GM23338 (cell line): ENCODE measurements around the gene NAA80. TPM values are rescaled to one million over a fixed set of nuclear protein-coding genes. Genes with fewer than 3 reads are reported as not detected.

Experiments used
- ATAC-seq: fragments of 200-7000 bp; cut with Tn5 transposase; 3 replicates; pipeline ENCODE4 v1.9.1; 2020
- DNase-seq: peaks from one replicate; pipeline ENCODE4 v3.0.0-alpha.2; 2015; ENCODE audit warnings: low spot score
- H2AFZ ChIP-seq: fragments of 200-600 bp; sonication (generic); 2 replicates; pipeline ENCODE4 v1.8.0; 2016; ENCODE audit warnings: antibody characterized with exemption, mild to moderate bottlenecking, moderate library complexity
- H3F3A ChIP-seq: fragments of 200-600 bp; sonication (generic); replicated peaks from 2 replicates; pipeline ENCODE4 v1.8.0; 2017; ENCODE audit warnings: antibody characterized with exemption, mixed run types, low read depth
- H3K27ac ChIP-seq: fragments of 200-600 bp; sonication (generic); 2 replicates; pipeline ENCODE4 v1.6.1; 2016; ENCODE audit warnings: low read depth
- H3K27me3 ChIP-seq: fragments of 200-600 bp; sonication (generic); 2 replicates; pipeline ENCODE4 v1.8.0; 2016; ENCODE audit warnings: mild to moderate bottlenecking, mixed run types, moderate library complexity; ENCODE audit not compliant: insufficient read depth
- H3K36me3 ChIP-seq: fragments of 200-600 bp; sonication (generic); 2 replicates; pipeline ENCODE4 v1.8.0; 2016; ENCODE audit warnings: mild to moderate bottlenecking; ENCODE audit not compliant: insufficient read depth
- H3K4me1 ChIP-seq: fragments of 200-600 bp; sonication (generic); 2 replicates; pipeline ENCODE4 v1.8.0; 2016; ENCODE audit warnings: mild to moderate bottlenecking, moderate library complexity; ENCODE audit not compliant: insufficient read depth
- H3K4me2 ChIP-seq: fragments of 200-600 bp; sonication (generic); 2 replicates; pipeline ENCODE4 v1.7.1; 2017; ENCODE audit warnings: mixed run types
- H3K4me3 ChIP-seq: fragments of 200-600 bp; sonication (generic); 2 replicates; pipeline ENCODE4 v1.6.1; 2016; ENCODE audit warnings: mixed run types
- H3K79me2 ChIP-seq: fragments of 200-600 bp; sonication (generic); replicated peaks from 2 replicates; pipeline ENCODE4 v1.8.0; 2017; ENCODE audit warnings: mild to moderate bottlenecking; ENCODE audit not compliant: insufficient read depth
- H3K9me2 ChIP-seq: fragments of 200-600 bp; sonication (generic); 2 replicates; pipeline ENCODE4 v1.8.0; 2017; ENCODE audit not compliant: insufficient read depth
- H4K20me1 ChIP-seq: fragments of 200-600 bp; sonication (generic); replicated peaks from 2 replicates; pipeline ENCODE4 v1.8.0; 2017; ENCODE audit warnings: mild to moderate bottlenecking; ENCODE audit not compliant: insufficient read depth
- H3K27ac Mint-ChIP-seq: 2 replicates; pipeline ENCODE4 v1.8.0; 2020; ENCODE audit warnings: inconsistent platforms, mild to moderate bottlenecking, moderate library complexity, mixed read lengths
- H3K27me3 Mint-ChIP-seq: 3 replicates; pipeline ENCODE4 v1.8.0; 2022; ENCODE audit warnings: low read depth, mild to moderate bottlenecking, moderate library complexity, mixed read lengths, inconsistent platforms; ENCODE audit not compliant: insufficient read depth, poor library complexity
- H3K36me3 Mint-ChIP-seq: 3 replicates; pipeline ENCODE4 v1.8.0; 2021; ENCODE audit warnings: low read depth, mild to moderate bottlenecking, inconsistent platforms, moderate library complexity, mixed read lengths
- H3K4me1 Mint-ChIP-seq: 3 replicates; pipeline ENCODE4 v1.8.0; 2020; ENCODE audit warnings: mild to moderate bottlenecking, inconsistent platforms, mixed read lengths
- H3K4me3 Mint-ChIP-seq: 3 replicates; pipeline ENCODE4 v1.8.0; 2021; ENCODE audit warnings: moderate library complexity, mild to moderate bottlenecking, inconsistent platforms, mixed read lengths
- H3K9me3 Mint-ChIP-seq: 3 replicates; pipeline ENCODE4 v1.8.0; 2020; ENCODE audit warnings: moderate library complexity, mild to moderate bottlenecking, inconsistent platforms, mixed read lengths
- CREB1 ChIP-seq: fragments of 250-450 bp; sonication (Bioruptor Pico); IDR thresholded peaks from 2 replicates; pipeline ENCODE4 v1.5.0; 2020; ENCODE audit warnings: low read depth, mild to moderate bottlenecking, moderate library complexity
- CTCF ChIP-seq, 2 experiments: fragments of 200-600 bp in 1 of 2; sonication (generic) in 1 of 2; conservative IDR thresholded peaks; 2 replicates each; pipeline versions ENCODE4 v1.5.1 to v1.6.1; 2016 to 2017; ENCODE audit warnings: antibody characterized with exemption in 2 of 2, low read depth in 2 of 2, mild to moderate bottlenecking in 2 of 2, moderate library complexity in 1 of 2
- ETS1 ChIP-seq: IDR thresholded peaks from 2 replicates; pipeline ENCODE4 v1.6.1; 2016; ENCODE audit warnings: antibody characterized with exemption
- EZH2 ChIP-seq: fragments of 200-600 bp; sonication (generic); IDR thresholded peaks from one replicate; pipeline ENCODE4 v1.8.0; 2017; ENCODE audit warnings: antibody characterized with exemption, mild to moderate bottlenecking, low read depth; ENCODE audit not compliant: unreplicated experiment
- EZH2phosphoT487 ChIP-seq: fragments of 200-600 bp; sonication (generic); IDR thresholded peaks from one replicate; pipeline ENCODE4 v1.8.1; 2018; ENCODE audit warnings: antibody characterized with exemption; ENCODE audit not compliant: unreplicated experiment
- JUNB ChIP-seq: IDR thresholded peaks from one replicate; pipeline ENCODE4 v1.6.1; 2016; ENCODE audit warnings: antibody characterized with exemption; ENCODE audit not compliant: unreplicated experiment
- NANOG ChIP-seq: IDR thresholded peaks from 2 replicates; pipeline ENCODE4 v1.6.1; 2016; ENCODE audit warnings: antibody characterized with exemption, borderline replicate concordance
- POLR2AphosphoS5 ChIP-seq: IDR thresholded peaks from 2 replicates; pipeline ENCODE4 v1.6.1; 2016; ENCODE audit warnings: antibody characterized with exemption, low read depth
- REST ChIP-seq: IDR thresholded peaks from one replicate; pipeline ENCODE4 v1.6.1; 2018; ENCODE audit warnings: antibody characterized with exemption; ENCODE audit not compliant: unreplicated experiment
- STAT1 ChIP-seq: IDR thresholded peaks from one replicate; pipeline ENCODE4 v1.6.1; 2016; ENCODE audit warnings: antibody characterized with exemption; ENCODE audit not compliant: unreplicated experiment
- ZNF114 ChIP-seq: fragments of 250-450 bp; sonication (Bioruptor Pico); IDR thresholded peaks from 2 replicates; pipeline ENCODE4 v1.5.0; 2020; ENCODE audit warnings: mild to moderate bottlenecking, moderate library complexity
- ZNF331 ChIP-seq: fragments of 250-450 bp; sonication (Bioruptor Pico); IDR thresholded peaks from 2 replicates; pipeline ENCODE4 v1.5.0; 2020; ENCODE audit warnings: low read depth, mild to moderate bottlenecking, moderate library complexity
- ZNF462 ChIP-seq: fragments of 250-450 bp; sonication (Bioruptor Pico); IDR thresholded peaks from 2 replicates; pipeline ENCODE4 v1.5.0; 2020; ENCODE audit warnings: mild to moderate bottlenecking, moderate library complexity
- polyA plus RNA-seq: library from polyadenylated mRNA; unstranded; fragments of >200 nt; fragmentation: Nextera tagmentation; extraction: Ambion mirVana; gene quantifications from 2 replicates; pipeline ENCODE4 v1.2.1, GENCODE V29; 2016
- total RNA-seq: library from RNA; depleted of rRNA; stranded (reverse); fragments of >200 nt; shearing (Covaris generic); gene quantifications from 2 replicates; pipeline ENCODE4 v1.2.3, GENCODE V29; 2014

NAA80 gene
- total and polyA plus RNA-seq, 2 experiments from 2014 or later, result 12.1 to 16.7 TPM

GRCh38 chr3:50297896-50298725 is 1.1 kb downstream of the NAA80 start:
- Histone ChIP-seq H3K9me2 (no peaks in the 10 kb centered on the region), H3K4me2 (peak overlapping the region; percentile 97), H3K4me1 (peaks cover 21% of the 10 kb centered on the region), H3F3A (peaks cover 14% of the 10 kb centered on the region), H2AFZ (peak overlapping the region; percentile 100; the same call in 1 of the 2 replicates), H3K79me2 (no peaks in the 10 kb centered on the region), H4K20me1 (no peaks in the 10 kb centered on the region), H3K4me3 (peak overlapping the region; percentile 97), H3K27ac (no peak overlapping the region), H3K27me3 (no peaks in the 10 kb centered on the region), H3K36me3 (no peaks in the 10 kb centered on the region)
- peaks cover 22% of the 10 kb centered on the region for H3K27me3 Mint-ChIP-seq
- no peak overlapping the region for H3K27ac Mint-ChIP-seq
- no peak for ATAC-seq
- H3K4me3 Mint-ChIP-seq, result peak overlapping the region; percentile 98
- H3K4me1 Mint-ChIP-seq, result peaks cover 20% of the 10 kb centered on the region
- no peaks in the 10 kb centered on the region; the same call in 2 of the 3 replicates for H3K9me3 Mint-ChIP-seq
- H3K36me3 Mint-ChIP-seq, result no peaks in the 10 kb centered on the region
- TF ChIP-seq ZNF462, result no peak
- TF ChIP-seq EZH2phosphoT487, result no peak
- no peak for TF ChIP-seq ETS1
- TF ChIP-seq REST, result no peak
- TF ChIP-seq POLR2AphosphoS5, result no peak
- TF ChIP-seq NANOG, result no peak
- no peak for TF ChIP-seq STAT1
- no peak for TF ChIP-seq CREB1
- no peak for TF ChIP-seq ZNF331 (CRISPR knock-in tag)
- no peak; a peak in 1 of 4 replicates for TF ChIP-seq CTCF (conservative IDR thresholded peaks at IDR 0.05; ENCODE audit: low read depth in 2 of 2)
- no peak for TF ChIP-seq ZNF114 (CRISPR knock-in tag)
- TF ChIP-seq EZH2, result no peak
- no peak for TF ChIP-seq JUNB
- peak; percentile 32 for DNase-seq
